RWPE2 (cell line): Measurements from ENCODE around the gene AIF1.

Source experiments
- ATAC-seq: fragments of 200-7000 bp; cut with Tn5 transposase; 3 replicates; pipeline ENCODE4 v1.9.1; 2021; ENCODE audit warnings: low read depth
- DNase-seq: peaks from one replicate; pipeline ENCODE4 v3.0.0-alpha.2; 2020; ENCODE audit warnings: low spot score
- H3K27ac ChIP-seq: fragments of 450-650 bp; 2 replicates; pipeline ENCODE4 v1.5.1; 2017; ENCODE audit warnings: mild to moderate bottlenecking; ENCODE audit not compliant: poor library complexity, severe bottlenecking
- H3K27me3 ChIP-seq: fragments of 250-450 bp; sonication (Bioruptor Pico); 2 replicates; pipeline ENCODE4 v1.5.1; 2021; ENCODE audit warnings: mild to moderate bottlenecking, moderate library complexity; ENCODE audit not compliant: insufficient read depth, poor library complexity, severe bottlenecking
- H3K36me3 ChIP-seq: fragments of 250-450 bp; sonication (Bioruptor Pico); 2 replicates; pipeline ENCODE4 v1.5.1; 2020; ENCODE audit warnings: low read depth, mild to moderate bottlenecking, moderate library complexity
- H3K4me1 ChIP-seq: fragments of 250-450 bp; sonication (Bioruptor Pico); 2 replicates; pipeline ENCODE4 v1.5.1; 2021; ENCODE audit warnings: mild to moderate bottlenecking, moderate library complexity; ENCODE audit not compliant: insufficient read depth, poor library complexity, severe bottlenecking
- H3K4me3 ChIP-seq: fragments of 250-450 bp; sonication (Bioruptor Pico); 2 replicates; pipeline ENCODE4 v1.5.1; 2021; ENCODE audit warnings: mild to moderate bottlenecking, moderate library complexity; ENCODE audit not compliant: severe bottlenecking
- H3K9me3 ChIP-seq: fragments of 250-450 bp; sonication (Bioruptor Pico); 2 replicates; pipeline ENCODE4 v1.5.1; 2021; ENCODE audit warnings: mild to moderate bottlenecking, moderate library complexity; ENCODE audit not compliant: severe bottlenecking
- CTCF ChIP-seq: fragments of 450-650 bp; IDR thresholded peaks from one replicate; pipeline ENCODE4 v1.5.1; 2017; ENCODE audit warnings: mild to moderate bottlenecking, moderate library complexity; ENCODE audit not compliant: poor library complexity, severe bottlenecking

AIF1 gene

GRCh38 chr6:31642798-31643570 is 27.9 kb downstream of the AIF1 start:
- peaks cover 86% of the 10 kb centered on the region for H3K36me3 ChIP-seq
- no peak for ATAC-seq
- TF ChIP-seq CTCF, result no peak

GRCh38 chr6:31643818-31644454 is 28.9 kb downstream of the AIF1 start:
- ATAC-seq (no peak), DNase-seq (no peak)
- Histone ChIP-seq H3K9me3 (no peaks in the 10 kb centered on the region), H3K4me3 (no peak overlapping the region), H3K4me1 (no peaks in the 10 kb centered on the region), H3K27ac (no peak overlapping the region), H3K36me3 (peaks cover 86% of the 10 kb centered on the region), H3K27me3 (no peaks in the 10 kb centered on the region)
- TF ChIP-seq CTCF, result no peak

More at GRCh38 chr6:31642798-31643570, 27.9 kb downstream of the AIF1 start:
- Histone ChIP-seq H3K9me3 (no peaks in the 10 kb centered on the region), H3K4me3 (no peak overlapping the region), H3K4me1 (no peaks in the 10 kb centered on the region), H3K27ac (no peak overlapping the region), H3K27me3 (no peaks in the 10 kb centered on the region)
- no peak for DNase-seq

GRCh38 chr6:31645325-31645724 is 30.3 kb downstream of the AIF1 start:
- Histone ChIP-seq H3K4me3 (no peak overlapping the region), H3K27me3 (no peaks in the 10 kb centered on the region), H3K9me3 (no peaks in the 10 kb centered on the region), H3K27ac (no peak overlapping the region), H3K4me1 (no peaks in the 10 kb centered on the region), H3K36me3 (peaks cover 86% of the 10 kb centered on the region)
- TF ChIP-seq CTCF, result no peak
- ATAC-seq, result no peak
- DNase-seq, result no peak

- DNase-seq, result no peak
These were observed 36.7 kb downstream of the AIF1 start for GRCh38 chr6:31651602-31652191.

More at GRCh38 chr6:31651602-31652191, 36.7 kb downstream of the AIF1 start:
- Histone ChIP-seq H3K4me1 (no peaks in the 10 kb centered on the region), H3K27ac (peak overlapping the region; percentile 84), H3K36me3 (peaks cover 50% of the 10 kb centered on the region), H3K4me3 (peak overlapping the region; percentile 93), H3K9me3 (no peaks in the 10 kb centered on the region), H3K27me3 (no peaks in the 10 kb centered on the region)
- peak; percentile 54 for ATAC-seq
- no peak for TF ChIP-seq CTCF
